ENCODE data around the gene YY1.
"Not testable (repeated sequence)": the region's sequence is repeated elsewhere in the genome, so short reads cannot be mapped to it uniquely, and the experiment has no call there.

YY1 gene

DNA sequence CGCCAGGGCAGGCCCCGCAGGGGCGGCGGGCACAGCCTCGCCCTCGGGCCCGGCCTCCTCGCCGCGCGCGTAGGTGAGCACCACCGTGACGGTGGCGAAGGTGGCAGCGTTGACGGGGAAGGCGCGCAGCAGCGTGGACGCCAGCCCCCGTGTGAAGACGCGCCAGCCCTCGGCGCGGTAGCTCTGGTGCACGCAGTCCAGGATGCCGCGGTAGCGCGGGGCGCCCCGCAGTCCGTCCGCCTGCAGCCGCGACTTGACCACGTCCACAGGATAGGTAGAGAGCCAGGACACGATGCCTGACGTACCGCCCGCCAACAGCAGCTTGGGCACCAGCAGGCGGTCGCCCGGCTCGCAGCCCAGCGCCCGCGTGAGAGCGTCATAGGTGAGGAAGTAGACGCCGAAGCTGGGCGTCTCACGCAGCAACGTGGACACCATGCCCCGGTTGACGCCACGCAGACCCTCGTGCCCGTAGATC is 53.4 kb downstream of the YY1 start:
- H3K36me3 ChIP-seq (ENCODE audit: insufficient read depth, low read length) = peaks cover 54% of the 10 kb centered on the region
- no peaks in the 10 kb centered on the region for H3K27me3 ChIP-seq (ENCODE audit: insufficient read depth, low read length)
- no peak overlapping the region for H3K9ac ChIP-seq (ENCODE audit: low read depth, low read length)
- WGBS = 96% methylated on average over 61 of the region's 61 CpGs
- H3K4me1 ChIP-seq (ENCODE audit: insufficient read depth, low read length) = peaks cover 7% of the 10 kb centered on the region; the same call in 1 of the 2 replicates
- H3K27ac ChIP-seq (ENCODE audit: low read depth, low read length) = no peak overlapping the region
- no peak overlapping the region for H3K4me3 ChIP-seq (ENCODE audit: low read length)
- no peaks in the 10 kb centered on the region for H3K9me3 ChIP-seq (ENCODE audit: insufficient read depth, low read depth, low read length)

- Histone ChIP-seq H3K27ac (ENCODE audit: low read depth, low read length) (no peak overlapping the region), H3K4me1 (ENCODE audit: insufficient read depth, low read length) (peaks cover 7% of the 10 kb centered on the region; the same call in 1 of the 2 replicates), H3K4me3 (ENCODE audit: low read length) (no peak overlapping the region), H3K36me3 (ENCODE audit: insufficient read depth, low read length) (peaks cover 59% of the 10 kb centered on the region), H3K9ac (ENCODE audit: low read depth, low read length) (no peak overlapping the region), H3K27me3 (ENCODE audit: insufficient read depth, low read length) (no peaks in the 10 kb centered on the region), H3K9me3 (ENCODE audit: insufficient read depth, low read depth, low read length) (no peaks in the 10 kb centered on the region)
- WGBS = 95% methylated on average over 42 of the region's 42 CpGs
Measured at GRCh38 chr14:100292776-100293461, 54.0 kb downstream of the YY1 start.

DNA sequence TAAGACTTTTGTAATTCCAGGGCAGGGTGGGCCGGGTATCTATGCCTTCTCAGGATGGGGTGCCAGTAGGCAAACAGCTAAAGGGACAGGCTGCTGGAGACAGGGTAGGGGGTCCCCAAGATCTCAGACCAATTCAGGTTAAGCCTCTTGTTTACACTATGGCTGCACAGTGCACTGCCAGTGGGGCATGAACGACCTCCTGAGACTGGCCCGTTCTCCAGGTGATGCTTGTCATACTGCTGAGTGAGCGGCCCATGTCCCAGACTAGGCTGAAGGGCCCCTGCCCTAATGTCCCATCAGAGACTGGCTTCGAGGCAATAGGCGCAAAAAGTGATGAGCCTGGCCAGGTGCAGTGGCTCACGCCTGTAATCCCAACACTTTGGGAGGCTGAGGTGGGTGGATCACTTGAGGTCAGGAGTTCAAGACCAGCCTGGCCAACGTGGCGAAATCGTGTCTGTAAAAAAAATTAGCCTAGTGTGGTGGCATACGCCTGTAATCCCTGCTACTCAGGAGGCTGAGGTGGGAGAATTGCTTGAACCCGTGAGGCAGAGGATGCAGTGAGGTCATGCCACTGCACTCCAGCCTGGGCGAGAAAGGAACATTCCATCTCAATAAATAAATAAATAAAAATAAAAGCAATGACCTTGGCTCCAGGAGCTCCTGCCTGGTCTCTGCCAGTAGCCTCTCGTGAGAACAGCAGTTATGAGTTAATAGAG is 54.7 kb downstream of the YY1 start:
- no peak overlapping the region for H3K27ac ChIP-seq (ENCODE audit: low read depth, low read length)
- H3K9ac ChIP-seq (ENCODE audit: low read depth, low read length) = no peak overlapping the region
- H3K9me3 ChIP-seq (ENCODE audit: insufficient read depth, low read depth, low read length) = no peaks in the 10 kb centered on the region
- peaks cover 7% of the 10 kb centered on the region; the same call in 1 of the 2 replicates for H3K4me1 ChIP-seq (ENCODE audit: insufficient read depth, low read length)
- peaks cover 65% of the 10 kb centered on the region for H3K36me3 ChIP-seq (ENCODE audit: insufficient read depth, low read length)
- no peaks in the 10 kb centered on the region for H3K27me3 ChIP-seq (ENCODE audit: insufficient read depth, low read length)
- 94% methylated on average over 13 of the region's 14 CpGs for WGBS
- H3K4me3 ChIP-seq (ENCODE audit: low read length) = no peak overlapping the region

- Histone ChIP-seq H3K9ac (ENCODE audit: low read depth, low read length) (no peak overlapping the region), H3K27ac (ENCODE audit: low read depth, low read length) (no peak overlapping the region), H3K9me3 (ENCODE audit: insufficient read depth, low read depth, low read length) (no peaks in the 10 kb centered on the region), H3K36me3 (ENCODE audit: insufficient read depth, low read length) (peaks cover 65% of the 10 kb centered on the region), H3K4me1 (ENCODE audit: insufficient read depth, low read length) (peaks cover 3% of the 10 kb centered on the region; the same call in 1 of the 2 replicates), H3K4me3 (ENCODE audit: low read length) (no peak overlapping the region), H3K27me3 (ENCODE audit: insufficient read depth, low read length) (no peaks in the 10 kb centered on the region)
- WGBS = 92% methylated on average over 11 of the region's 12 CpGs
Measured at GRCh38 chr14:100294213-100294962, 55.4 kb downstream of the YY1 start.

DNA sequence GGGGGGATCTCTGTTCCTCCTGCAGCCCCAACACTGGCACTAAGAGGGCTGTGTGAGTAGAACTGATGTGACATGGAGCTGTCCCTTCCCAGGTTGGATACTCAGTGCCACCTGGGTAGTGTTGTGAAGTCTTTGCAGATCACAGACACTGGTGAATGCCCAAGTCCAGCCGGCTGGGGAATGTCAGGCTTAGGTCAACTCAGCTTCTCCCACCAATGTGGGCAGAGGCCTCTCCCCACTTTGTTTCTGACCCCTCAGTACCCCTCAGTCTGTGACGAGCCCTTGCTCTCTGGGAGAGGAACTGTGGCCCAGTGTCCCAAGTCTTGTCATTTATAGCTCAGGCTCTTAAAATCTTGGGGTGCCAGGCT is 56.0 kb downstream of the YY1 start:
- no peaks in the 10 kb centered on the region for H3K27me3 ChIP-seq (ENCODE audit: insufficient read depth, low read length)
- no peak overlapping the region for H3K27ac ChIP-seq (ENCODE audit: low read depth, low read length)
- H3K4me3 ChIP-seq (ENCODE audit: low read length) = no peak overlapping the region
- 91% methylated on average over 2 of the region's 2 CpGs for WGBS
- H3K4me1 ChIP-seq (ENCODE audit: insufficient read depth, low read length) = peaks cover 3% of the 10 kb centered on the region; the same call in 1 of the 2 replicates
- H3K9me3 ChIP-seq (ENCODE audit: insufficient read depth, low read depth, low read length) = no peaks in the 10 kb centered on the region
- H3K9ac ChIP-seq (ENCODE audit: low read depth, low read length) = no peak overlapping the region
- H3K36me3 ChIP-seq (ENCODE audit: insufficient read depth, low read length) = peaks cover 65% of the 10 kb centered on the region

- Histone ChIP-seq H3K9me3 (ENCODE audit: insufficient read depth, low read depth, low read length) (no peaks in the 10 kb centered on the region), H3K27me3 (ENCODE audit: insufficient read depth, low read length) (no peaks in the 10 kb centered on the region), H3K36me3 (ENCODE audit: insufficient read depth, low read length) (peaks cover 60% of the 10 kb centered on the region), H3K4me3 (ENCODE audit: low read length) (no peak overlapping the region), H3K27ac (ENCODE audit: low read depth, low read length) (no peak overlapping the region), H3K9ac (ENCODE audit: low read depth, low read length) (no peak overlapping the region), H3K4me1 (ENCODE audit: insufficient read depth, low read length) (peaks cover under 1% of the 10 kb centered on the region; the same call in 1 of the 2 replicates)
- WGBS = 95% methylated on average over 16 of the region's 16 CpGs
Measured at GRCh38 chr14:100295376-100296105, 56.6 kb downstream of the YY1 start.

DNA sequence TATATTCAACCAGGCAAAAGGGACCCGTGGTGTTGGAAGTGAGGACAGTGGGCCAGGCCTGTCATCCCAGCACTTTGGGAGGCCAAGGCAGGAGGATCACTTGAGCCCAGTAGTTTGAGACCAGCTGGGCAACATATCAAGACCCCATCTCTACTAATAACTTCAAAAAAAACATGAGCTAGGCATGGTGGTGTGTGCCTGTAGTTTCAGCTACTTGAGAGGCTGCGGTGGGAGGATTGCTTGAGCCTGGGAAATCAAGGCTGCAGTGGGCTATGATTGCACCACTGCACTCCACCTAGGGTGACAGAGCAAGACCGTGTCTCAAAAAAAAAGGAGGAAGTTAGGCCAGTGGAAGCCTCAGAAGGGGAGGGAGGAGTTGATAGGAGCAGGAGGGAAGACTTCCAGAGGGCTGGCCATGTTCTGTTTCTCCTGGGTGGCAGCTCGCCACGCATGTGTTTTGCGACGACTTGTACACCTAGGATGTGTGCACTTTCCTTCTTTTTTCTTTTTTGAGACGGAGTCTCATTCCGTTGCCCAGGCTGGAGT is 57.2 kb downstream of the YY1 start:
- 93% methylated on average over 9 of the region's 9 CpGs for WGBS
- Histone ChIP-seq H3K4me3 (ENCODE audit: low read length) (no peak overlapping the region), H3K36me3 (ENCODE audit: insufficient read depth, low read length) (peaks cover 54% of the 10 kb centered on the region), H3K27me3 (ENCODE audit: insufficient read depth, low read length) (no peaks in the 10 kb centered on the region), H3K4me1 (ENCODE audit: insufficient read depth, low read length) (no peaks in the 10 kb centered on the region), H3K9me3 (ENCODE audit: insufficient read depth, low read depth, low read length) (no peaks in the 10 kb centered on the region), H3K9ac (ENCODE audit: low read depth, low read length) (no peak overlapping the region), H3K27ac (ENCODE audit: low read depth, low read length) (no peak overlapping the region)

DNA sequence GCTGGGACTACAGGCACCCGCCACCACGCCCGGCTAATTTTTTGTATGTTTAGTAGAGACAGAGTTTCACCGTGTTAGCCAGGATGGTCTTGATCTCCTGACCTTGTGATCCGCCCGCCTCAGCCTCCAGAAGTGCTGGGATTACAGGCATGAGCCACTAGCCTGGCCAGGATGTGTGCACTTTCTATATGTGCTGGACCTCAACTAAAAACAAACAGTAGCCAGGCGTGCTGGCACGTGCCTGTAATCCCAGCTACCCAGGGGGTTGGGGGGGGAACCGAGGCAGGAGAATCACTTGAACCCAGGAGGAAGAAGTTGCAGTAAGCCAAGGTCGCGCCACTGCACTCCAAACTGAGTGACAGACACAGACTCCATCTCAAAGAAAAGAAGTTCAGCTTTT is 57.8 kb downstream of the YY1 start:
- WGBS = 93% methylated on average over 11 of the region's 11 CpGs
- H3K27me3 ChIP-seq (ENCODE audit: insufficient read depth, low read length); H3K4me3 ChIP-seq (ENCODE audit: low read length); H3K4me1 ChIP-seq (ENCODE audit: insufficient read depth, low read length); H3K9me3 ChIP-seq (ENCODE audit: insufficient read depth, low read depth, low read length); H3K27ac ChIP-seq (ENCODE audit: low read depth, low read length); H3K9ac ChIP-seq (ENCODE audit: low read depth, low read length): not testable (repeated sequence)
- H3K36me3 ChIP-seq (ENCODE audit: insufficient read depth, low read length) = peaks cover 49% of the 10 kb centered on the region

DNA sequence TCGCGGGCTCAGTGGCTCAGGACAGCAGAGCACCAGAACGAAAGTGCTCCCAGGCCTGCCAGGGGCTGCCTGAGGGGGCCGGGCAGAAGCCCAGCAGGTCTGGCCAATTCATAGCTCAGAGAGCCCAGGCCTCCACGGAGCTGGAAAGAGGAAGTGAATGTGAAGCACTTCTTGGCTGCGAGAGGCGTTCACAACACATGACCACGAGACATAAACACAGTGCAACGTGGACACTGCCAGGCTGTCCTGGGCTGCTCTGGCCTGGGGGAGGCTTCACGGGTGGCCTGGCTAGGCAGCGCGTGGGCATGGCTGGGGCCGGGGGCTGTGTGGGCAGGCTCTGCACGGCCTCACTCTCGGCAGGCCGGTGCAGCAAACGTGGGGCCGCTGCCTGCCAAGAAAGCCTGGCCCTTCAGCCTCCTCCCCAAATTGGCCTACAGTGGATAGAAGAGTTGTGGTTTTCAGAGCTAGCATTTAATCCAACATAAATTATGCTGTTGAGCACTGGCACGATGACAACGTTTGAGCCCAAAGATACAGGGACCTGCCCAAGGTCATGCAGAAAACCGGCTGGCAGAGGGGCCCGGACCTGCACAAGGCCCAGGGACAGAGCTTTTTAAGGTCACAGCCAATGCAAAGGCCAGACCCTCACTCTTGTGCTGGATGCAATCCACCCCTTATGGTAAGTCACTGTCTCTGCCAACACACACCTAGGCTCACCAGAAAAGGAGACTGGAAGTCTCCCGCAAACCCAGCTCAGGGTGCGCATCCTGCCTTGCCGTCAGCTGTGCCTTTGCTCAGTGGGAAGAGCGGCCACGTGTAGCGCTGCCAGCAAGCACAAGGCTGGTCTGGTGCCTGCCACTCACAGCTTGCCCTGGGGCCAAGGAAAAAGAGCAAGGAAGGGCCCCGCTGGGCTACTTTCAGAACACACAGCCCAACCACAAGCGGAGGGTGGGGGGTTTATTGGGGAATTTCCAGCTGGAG is 58.7 kb downstream of the YY1 start:
- Histone ChIP-seq H3K27ac (ENCODE audit: low read depth, low read length) (no peak overlapping the region), H3K36me3 (ENCODE audit: insufficient read depth, low read length) (peaks cover 42% of the 10 kb centered on the region), H3K4me1 (ENCODE audit: insufficient read depth, low read length) (no peaks in the 10 kb centered on the region)

More for the DNA sequence above, 58.7 kb downstream of the YY1 start:
- no peak overlapping the region for H3K4me3 ChIP-seq (ENCODE audit: low read length)
- no peak overlapping the region for H3K9ac ChIP-seq (ENCODE audit: low read depth, low read length)
- H3K9me3 ChIP-seq (ENCODE audit: insufficient read depth, low read depth, low read length) = no peaks in the 10 kb centered on the region
- no peaks in the 10 kb centered on the region for H3K27me3 ChIP-seq (ENCODE audit: insufficient read depth, low read length)
- WGBS = 93% methylated on average over 30 of the region's 30 CpGs

Data from HUES64 (cell line).